ENCODE measurements around the gene SPPL2A. TPM values are rescaled to one million over a fixed set of nuclear protein-coding genes. Genes with fewer than 3 reads are reported as not detected.

The SPPL2A gene
- total RNA-seq, 1 experiment from 2014 or later: 31.8 TPM

- H3K36me3 ChIP-seq (replicated peaks; ENCODE audit: control insufficient read depth, insufficient read depth, low read length): no peaks in the 10 kb centered on the region
- H3K4me3 ChIP-seq (ENCODE audit: insufficient read depth, low read depth, low read length): no peak overlapping the region
Observed at GRCh38 chr15:50786871-50787270, 21.4 kb upstream of the SPPL2A start.

GRCh38 chr15:50786438-50786837 is 20.9 kb upstream of the SPPL2A start:
- no peaks in the 10 kb centered on the region for H3K27me3 ChIP-seq (ENCODE audit: control insufficient read depth, insufficient read depth, low read length)
- H3K4me3 ChIP-seq (ENCODE audit: insufficient read depth, low read depth, low read length): no peak overlapping the region
- H3K36me3 ChIP-seq (replicated peaks; ENCODE audit: control insufficient read depth, insufficient read depth, low read length): no peaks in the 10 kb centered on the region
- DNase-seq: no peak

More at GRCh38 chr15:50786871-50787270, 21.4 kb upstream of the SPPL2A start:
- no peaks in the 10 kb centered on the region for H3K27me3 ChIP-seq (ENCODE audit: control insufficient read depth, insufficient read depth, low read length)
- DNase-seq: no peak

GRCh38 chr15:50783895-50784294 is 18.4 kb upstream of the SPPL2A start:
- DNase-seq: no peak
- Histone ChIP-seq H3K36me3 (replicated peaks; ENCODE audit: control insufficient read depth, insufficient read depth, low read length) (no peaks in the 10 kb centered on the region), H3K4me3 (ENCODE audit: insufficient read depth, low read depth, low read length) (no peak overlapping the region), H3K27me3 (ENCODE audit: control insufficient read depth, insufficient read depth, low read length) (no peaks in the 10 kb centered on the region)

GRCh38 chr15:50783411-50783810 is 17.9 kb upstream of the SPPL2A start:
- DNase-seq: no peak
- no peak overlapping the region for H3K4me3 ChIP-seq (ENCODE audit: insufficient read depth, low read depth, low read length)
- H3K36me3 ChIP-seq (replicated peaks; ENCODE audit: control insufficient read depth, insufficient read depth, low read length): no peaks in the 10 kb centered on the region
- no peaks in the 10 kb centered on the region for H3K27me3 ChIP-seq (ENCODE audit: control insufficient read depth, insufficient read depth, low read length)

- no peak overlapping the region for H3K4me3 ChIP-seq (ENCODE audit: insufficient read depth, low read depth, low read length)
- no peaks in the 10 kb centered on the region for H3K36me3 ChIP-seq (replicated peaks; ENCODE audit: control insufficient read depth, insufficient read depth, low read length)
- H3K27me3 ChIP-seq (ENCODE audit: control insufficient read depth, insufficient read depth, low read length): no peaks in the 10 kb centered on the region
- no peak for DNase-seq
Observed at GRCh38 chr15:50778086-50778485, 12.6 kb upstream of the SPPL2A start.

- H3K4me3 ChIP-seq (ENCODE audit: insufficient read depth, low read depth, low read length): no peak overlapping the region
- H3K36me3 ChIP-seq (replicated peaks; ENCODE audit: control insufficient read depth, insufficient read depth, low read length): no peaks in the 10 kb centered on the region
- no peak for DNase-seq
Observed at GRCh38 chr15:50777042-50777441, 11.5 kb upstream of the SPPL2A start.

GRCh38 chr15:50774450-50774849 is 8.9 kb upstream of the SPPL2A start:
- H3K4me3 ChIP-seq (ENCODE audit: insufficient read depth, low read depth, low read length): no peak overlapping the region
- no peaks in the 10 kb centered on the region for H3K36me3 ChIP-seq (replicated peaks; ENCODE audit: control insufficient read depth, insufficient read depth, low read length)
- no peak for DNase-seq
- H3K27me3 ChIP-seq (ENCODE audit: control insufficient read depth, insufficient read depth, low read length): no peaks in the 10 kb centered on the region

More at GRCh38 chr15:50777042-50777441, 11.5 kb upstream of the SPPL2A start:
- no peaks in the 10 kb centered on the region for H3K27me3 ChIP-seq (ENCODE audit: control insufficient read depth, insufficient read depth, low read length)

- Histone ChIP-seq H3K4me3 (ENCODE audit: insufficient read depth, low read depth, low read length) (no peak overlapping the region), H3K27me3 (ENCODE audit: control insufficient read depth, insufficient read depth, low read length) (no peaks in the 10 kb centered on the region), H3K36me3 (replicated peaks; ENCODE audit: control insufficient read depth, insufficient read depth, low read length) (no peaks in the 10 kb centered on the region)
- DNase-seq: no peak
Observed at GRCh38 chr15:50773389-50773788, 7.9 kb upstream of the SPPL2A start.

- DNase-seq: no peak
- Histone ChIP-seq H3K36me3 (replicated peaks; ENCODE audit: control insufficient read depth, insufficient read depth, low read length) (no peaks in the 10 kb centered on the region), H3K4me3 (ENCODE audit: insufficient read depth, low read depth, low read length) (no peak overlapping the region), H3K27me3 (ENCODE audit: control insufficient read depth, insufficient read depth, low read length) (no peaks in the 10 kb centered on the region)
Observed at GRCh38 chr15:50767332-50767861, 1.9 kb upstream of the SPPL2A start.

GRCh38 chr15:50764461-50765194 is 878 bp downstream of the SPPL2A start:
- no peaks in the 10 kb centered on the region for H3K36me3 ChIP-seq (replicated peaks; ENCODE audit: control insufficient read depth, insufficient read depth, low read length)
- DNase-seq: no peak
- no peaks in the 10 kb centered on the region for H3K27me3 ChIP-seq (ENCODE audit: control insufficient read depth, insufficient read depth, low read length)

GRCh38 chr15:50758712-50759205 is 6.7 kb downstream of the SPPL2A start:
- Histone ChIP-seq H3K36me3 (replicated peaks; ENCODE audit: control insufficient read depth, insufficient read depth, low read length) (no peaks in the 10 kb centered on the region), H3K27me3 (ENCODE audit: control insufficient read depth, insufficient read depth, low read length) (no peaks in the 10 kb centered on the region), H3K4me3 (ENCODE audit: insufficient read depth, low read depth, low read length) (no peak overlapping the region)
- no peak for DNase-seq

More at GRCh38 chr15:50764461-50765194, 878 bp downstream of the SPPL2A start:
- H3K4me3 ChIP-seq (ENCODE audit: insufficient read depth, low read depth, low read length): peak overlapping the region; percentile 74

GRCh38 chr15:50753463-50753862 is 12.0 kb downstream of the SPPL2A start:
- H3K27me3 ChIP-seq (ENCODE audit: control insufficient read depth, insufficient read depth, low read length): no peaks in the 10 kb centered on the region
- DNase-seq: no peak
- H3K4me3 ChIP-seq (ENCODE audit: insufficient read depth, low read depth, low read length): no peak overlapping the region
- H3K36me3 ChIP-seq (replicated peaks; ENCODE audit: control insufficient read depth, insufficient read depth, low read length): no peaks in the 10 kb centered on the region

GRCh38 chr15:50751394-50751793 is 14.1 kb downstream of the SPPL2A start:
- Histone ChIP-seq H3K27me3 (ENCODE audit: control insufficient read depth, insufficient read depth, low read length) (no peaks in the 10 kb centered on the region), H3K36me3 (replicated peaks; ENCODE audit: control insufficient read depth, insufficient read depth, low read length) (0 out of 2 replicates have a peak, but pooled peaks cover 1% of the 10 kb centered on the region), H3K4me3 (ENCODE audit: insufficient read depth, low read depth, low read length) (no peak overlapping the region)
- no peak for DNase-seq

- Histone ChIP-seq H3K4me3 (ENCODE audit: insufficient read depth, low read depth, low read length) (no peak overlapping the region), H3K36me3 (replicated peaks; ENCODE audit: control insufficient read depth, insufficient read depth, low read length) (0 out of 2 replicates have a peak, but pooled peaks cover 1% of the 10 kb centered on the region), H3K27me3 (ENCODE audit: control insufficient read depth, insufficient read depth, low read length) (no peaks in the 10 kb centered on the region)
- no peak for DNase-seq
Observed at GRCh38 chr15:50750227-50750705, 15.2 kb downstream of the SPPL2A start.

- H3K36me3 ChIP-seq (replicated peaks; ENCODE audit: control insufficient read depth, insufficient read depth, low read length): peaks cover 1% of the 10 kb centered on the region; the same call in 1 of the 2 replicates
- no peak for DNase-seq
- no peak overlapping the region for H3K4me3 ChIP-seq (ENCODE audit: insufficient read depth, low read depth, low read length)
- H3K27me3 ChIP-seq (ENCODE audit: control insufficient read depth, insufficient read depth, low read length): no peaks in the 10 kb centered on the region
Observed at GRCh38 chr15:50747523-50747922, 18.0 kb downstream of the SPPL2A start.

All from H7 (cell line).